Measurements from ENCODE around the gene SEC14L5.
"Not testable (repeated sequence)": the region's sequence is repeated elsewhere in the genome, so short reads cannot be mapped to it uniquely, and the experiment has no call there.

Gene SEC14L5

GRCh38 chr16:4929619-4930018 is 28.5 kb upstream of the SEC14L5 start:
- not testable (repeated sequence) for FAIRE-seq; DNase-seq (ENCODE audit: low spot score)

DNA sequence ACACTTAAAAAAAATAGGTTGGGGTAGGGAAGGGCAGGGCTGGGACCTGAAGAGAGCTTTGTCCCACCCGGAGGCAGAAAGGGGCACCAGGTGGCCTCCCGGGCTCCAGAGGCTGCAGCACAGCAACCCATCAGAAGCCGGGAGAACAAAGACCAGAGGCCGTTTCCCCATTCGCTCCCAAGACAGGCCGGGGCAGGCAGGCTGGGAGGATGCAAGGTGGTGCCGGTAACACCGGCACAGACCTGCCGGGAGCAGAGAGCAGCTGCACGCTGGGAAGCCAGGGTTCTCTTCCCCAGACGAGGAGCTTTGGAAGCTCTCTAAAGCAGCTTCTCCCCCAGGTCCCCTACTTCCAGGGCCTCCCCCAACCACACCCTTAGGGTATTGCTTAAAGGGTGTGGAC is 26.7 kb upstream of the SEC14L5 start:
- FAIRE-seq (no peak), DNase-seq (ENCODE audit: low spot score) (no peak)

DNA sequence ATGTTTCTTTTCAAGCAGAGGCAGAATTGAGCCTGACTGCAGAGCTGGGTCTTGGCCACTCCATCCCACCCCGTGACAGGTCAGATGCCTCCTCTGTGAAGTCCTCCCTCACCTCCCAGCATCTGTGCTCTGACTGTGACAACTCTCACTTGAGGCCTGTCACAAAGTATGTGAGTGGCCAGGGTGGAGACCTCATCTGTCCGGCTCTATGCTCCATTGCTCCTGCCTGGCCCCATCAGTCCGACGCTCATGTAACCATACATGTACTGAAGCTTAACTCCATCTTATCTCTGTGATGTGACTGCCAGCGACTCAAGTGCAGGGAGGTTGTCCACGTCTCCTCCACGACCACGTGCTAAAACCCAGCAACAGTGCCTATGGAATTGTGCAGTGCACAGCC is 24.7 kb upstream of the SEC14L5 start:
- FAIRE-seq (peak; percentile 67), DNase-seq (ENCODE audit: low spot score) (no peak)

GRCh38 chr16:4933871-4934395 is 24.2 kb upstream of the SEC14L5 start:
- FAIRE-seq, result no peak
- no peak for DNase-seq (ENCODE audit: low spot score)

DNA sequence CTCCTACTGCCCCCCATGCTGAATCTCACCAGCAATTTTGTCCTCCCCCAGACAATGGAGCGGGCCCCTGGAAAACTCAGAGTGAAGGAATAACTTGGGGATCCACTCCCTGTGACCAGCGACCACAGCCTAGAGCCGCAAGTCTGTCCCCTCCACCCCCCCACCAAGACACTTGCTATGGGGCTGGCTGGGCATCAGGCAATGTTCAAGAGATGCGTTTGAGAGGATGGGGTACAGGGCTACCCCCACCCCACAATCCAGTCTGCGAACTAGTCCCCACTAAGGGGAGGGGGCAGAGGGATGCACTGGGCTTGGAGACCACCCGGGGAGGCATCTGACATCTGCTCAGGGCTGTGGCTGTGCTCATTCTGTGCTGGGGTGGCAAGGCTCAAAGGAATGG is 23.5 kb upstream of the SEC14L5 start:
- DNase-seq (ENCODE audit: low spot score) (no peak), FAIRE-seq (no peak)

DNA sequence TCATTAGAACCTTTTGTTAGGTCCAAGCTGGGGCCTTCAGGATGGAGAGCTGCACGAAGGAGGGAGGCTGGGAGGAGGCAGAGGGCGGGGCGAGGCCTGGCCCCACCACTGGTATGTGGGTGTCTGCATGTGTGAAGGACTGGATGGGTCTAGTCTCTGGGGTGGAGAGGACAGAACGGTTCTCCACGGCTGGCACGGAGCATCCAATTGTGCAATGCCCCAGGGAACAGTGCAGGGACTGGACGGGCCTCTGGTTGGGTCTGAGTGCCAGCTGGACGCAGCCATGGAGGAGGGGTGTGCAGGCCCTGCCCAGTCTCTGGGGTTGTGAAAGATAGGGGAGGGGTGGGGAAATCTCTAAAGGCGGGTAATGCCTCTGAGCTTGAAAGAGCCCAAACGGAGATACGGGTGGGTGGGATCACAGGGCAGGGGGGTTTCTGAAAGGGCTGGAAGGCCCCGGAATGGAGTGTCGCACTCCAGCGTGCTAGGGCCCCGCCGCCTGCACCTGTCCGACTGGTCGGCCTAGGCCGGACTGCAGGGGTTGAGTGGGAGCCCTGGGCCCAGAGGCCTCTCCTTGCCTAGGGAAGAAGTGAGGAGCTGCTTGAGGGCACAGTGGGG is 22.8 kb upstream of the SEC14L5 start:
- FAIRE-seq (no peak), DNase-seq (ENCODE audit: low spot score) (no peak)

GRCh38 chr16:4936181-4936990 is 21.7 kb upstream of the SEC14L5 start:
- no peak for FAIRE-seq
- no peak for DNase-seq (ENCODE audit: low spot score)

DNA sequence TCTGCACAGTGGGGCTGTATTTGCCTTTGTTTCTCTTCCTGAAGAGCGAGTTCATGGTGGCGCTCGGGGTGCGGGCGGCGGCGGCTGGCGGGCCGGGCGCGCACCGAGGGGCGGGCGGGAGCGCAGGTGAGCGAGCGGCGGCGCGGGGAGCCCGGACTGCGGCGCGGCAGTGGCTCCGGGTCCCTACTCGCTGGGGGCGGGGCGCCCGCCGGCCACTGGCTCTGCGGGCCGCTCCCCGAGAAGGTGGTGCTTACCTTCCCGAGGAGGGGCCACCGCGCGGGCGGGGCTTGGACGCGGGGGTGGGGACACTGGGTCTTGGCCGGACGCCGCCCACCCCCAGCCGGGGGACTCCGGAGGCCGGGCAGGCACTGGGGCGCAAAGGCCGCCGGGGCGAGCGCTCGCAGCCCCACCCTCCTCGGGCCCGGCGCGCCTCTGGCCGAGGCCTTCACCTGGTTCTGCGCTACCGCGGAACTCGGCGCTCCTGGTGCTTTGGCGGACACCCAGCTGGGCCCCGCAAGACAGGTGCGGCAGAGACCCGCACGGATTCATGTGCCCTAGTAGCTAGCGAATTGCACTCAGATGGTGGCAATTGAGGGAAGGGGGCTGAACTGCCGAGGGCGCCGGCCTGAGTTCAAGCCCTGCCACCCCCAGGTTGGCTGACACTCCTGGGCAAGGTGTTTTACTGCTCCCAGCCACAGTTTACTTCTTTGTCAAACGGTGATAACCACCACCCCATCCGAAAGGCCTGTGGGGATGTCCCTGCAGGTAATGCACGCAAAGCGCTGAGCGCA is 20.9 kb upstream of the SEC14L5 start, which contains the start of gene PPL:
Gene PPL (minus strand): TSS at position 158 of the 791 bp plus-strand sequence. CDS start 103 bp downstream, at position 55.
- FAIRE-seq (no peak), DNase-seq (ENCODE audit: low spot score) (no peak)

GRCh38 chr16:4937782-4938682 is 20.1 kb upstream of the SEC14L5 start:
- DNase-seq (ENCODE audit: low spot score), result no peak
- no peak for FAIRE-seq

- no peak for FAIRE-seq
- DNase-seq (ENCODE audit: low spot score), result no peak
These were observed 19.5 kb upstream of the SEC14L5 start for GRCh38 chr16:4938683-4939030.

GRCh38 chr16:4940719-4941118 is 17.4 kb upstream of the SEC14L5 start:
- DNase-seq (ENCODE audit: low spot score), result no peak
- no peak for FAIRE-seq

- FAIRE-seq, result no peak
- no peak for DNase-seq (ENCODE audit: low spot score)
These were observed 15.6 kb upstream of the SEC14L5 start for GRCh38 chr16:4942481-4942880.

- FAIRE-seq (peak; percentile 91), DNase-seq (ENCODE audit: low spot score) (peak; percentile 97)
These were observed 13.5 kb upstream of the SEC14L5 start for GRCh38 chr16:4944333-4945281.

DNA sequence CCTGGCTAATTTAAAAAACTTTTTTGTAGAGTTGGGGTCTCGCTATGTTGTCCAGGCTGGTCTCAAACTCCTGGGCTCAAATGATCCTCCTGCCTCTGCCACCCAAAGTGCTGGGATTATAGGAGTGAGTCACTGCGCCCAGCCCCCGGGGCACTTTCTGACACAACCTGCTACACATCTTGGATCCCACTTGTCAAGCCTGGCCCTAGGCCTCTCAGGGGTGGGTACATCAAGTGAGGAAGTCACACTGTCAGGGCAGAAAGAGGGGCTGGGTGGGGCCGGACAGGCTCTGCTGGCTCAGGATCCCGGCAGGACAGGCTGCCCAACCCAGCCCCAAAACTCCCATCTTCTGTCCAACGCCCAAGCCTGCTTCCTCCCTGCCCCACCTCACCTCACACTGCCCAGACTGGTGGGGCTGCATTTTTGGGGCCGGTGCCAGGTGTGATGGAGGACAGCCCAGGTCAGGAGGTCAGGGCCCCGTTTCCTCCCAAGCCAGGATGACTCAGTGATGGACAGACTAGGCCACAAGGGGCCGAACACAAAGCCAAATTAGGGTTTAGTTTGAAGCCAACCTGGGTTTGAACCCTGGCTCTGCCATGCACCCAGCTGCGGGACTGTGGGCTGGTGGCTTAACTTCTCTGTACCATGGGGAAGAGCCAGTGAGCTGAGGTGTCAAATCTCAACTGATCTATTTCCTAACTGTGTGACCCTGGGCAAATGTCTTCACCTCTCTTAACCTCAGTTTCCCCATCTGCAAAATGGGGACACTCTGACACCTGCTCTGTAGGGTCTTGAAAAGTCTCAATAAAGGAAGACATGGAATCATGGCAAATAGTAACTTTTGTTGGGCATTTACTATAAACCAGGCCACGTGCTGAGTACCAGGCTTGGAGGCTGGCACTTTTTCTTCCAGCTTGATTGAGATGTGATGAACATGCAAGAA is 12.3 kb upstream of the SEC14L5 start:
- DNase-seq (ENCODE audit: low spot score), result peak; percentile 63
- FAIRE-seq, result no peak

- peak; percentile 5 for FAIRE-seq
- no peak for DNase-seq (ENCODE audit: low spot score)
These were observed 11.2 kb upstream of the SEC14L5 start for GRCh38 chr16:4946917-4947316.

DNA sequence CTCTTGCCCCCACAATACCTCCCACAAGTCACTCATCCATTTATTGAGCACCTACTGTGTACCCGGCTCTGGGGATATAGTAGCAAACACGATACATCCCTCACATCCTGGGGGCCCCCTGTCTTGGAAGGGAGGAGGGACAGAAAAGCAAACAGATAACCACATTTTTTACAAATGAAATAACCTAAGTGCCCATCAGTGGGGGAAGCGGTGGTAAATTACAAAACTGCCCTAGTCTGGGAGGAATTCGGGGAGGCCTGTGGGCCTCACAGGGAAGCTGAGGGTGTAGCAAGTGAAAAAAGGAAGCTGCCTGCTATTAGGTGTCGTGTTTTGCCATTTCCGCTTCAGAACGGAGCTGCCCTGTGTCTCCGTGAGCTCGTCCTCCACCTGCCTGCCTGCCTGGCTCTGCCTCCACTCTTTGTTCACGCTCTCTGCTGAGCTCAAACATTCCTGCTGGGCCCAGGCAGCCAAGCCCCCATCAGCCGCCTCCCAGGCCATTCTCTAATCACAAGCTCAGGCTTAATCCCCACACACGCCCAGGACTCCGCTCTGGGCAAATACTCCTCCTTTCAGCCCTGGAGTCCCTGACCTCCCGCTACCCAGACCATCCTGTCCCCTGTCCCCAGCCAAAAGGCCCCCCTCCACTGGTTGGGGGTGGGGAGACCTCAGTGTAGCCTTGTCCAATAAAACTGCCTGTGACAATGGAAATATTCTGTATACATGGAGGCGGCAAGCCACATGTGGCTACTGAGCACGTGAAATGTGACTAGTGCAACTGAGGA is 10.2 kb upstream of the SEC14L5 start:
- FAIRE-seq, result peak; percentile 85
- DNase-seq (ENCODE audit: low spot score), result peak; percentile 52

- no peak for DNase-seq (ENCODE audit: low spot score)
- no peak for FAIRE-seq
These were observed 9.0 kb upstream of the SEC14L5 start for GRCh38 chr16:4948903-4949766.

Data from urothelium cell line (cell line).